HG03095 (cell line): ENCODE measurements around the gene APOD.
"Not testable (repeated sequence)": the region's sequence is repeated elsewhere in the genome, so short reads cannot be mapped to it uniquely, and the experiment has no call there.

Source experiments
- ATAC-seq: cut with Tn5 transposase; IDR thresholded peaks from one replicate; pipeline ENCODE4 v1.9.1; 2021; ENCODE audit warnings: moderate library complexity; ENCODE audit not compliant: unreplicated experiment

Gene APOD

DNA sequence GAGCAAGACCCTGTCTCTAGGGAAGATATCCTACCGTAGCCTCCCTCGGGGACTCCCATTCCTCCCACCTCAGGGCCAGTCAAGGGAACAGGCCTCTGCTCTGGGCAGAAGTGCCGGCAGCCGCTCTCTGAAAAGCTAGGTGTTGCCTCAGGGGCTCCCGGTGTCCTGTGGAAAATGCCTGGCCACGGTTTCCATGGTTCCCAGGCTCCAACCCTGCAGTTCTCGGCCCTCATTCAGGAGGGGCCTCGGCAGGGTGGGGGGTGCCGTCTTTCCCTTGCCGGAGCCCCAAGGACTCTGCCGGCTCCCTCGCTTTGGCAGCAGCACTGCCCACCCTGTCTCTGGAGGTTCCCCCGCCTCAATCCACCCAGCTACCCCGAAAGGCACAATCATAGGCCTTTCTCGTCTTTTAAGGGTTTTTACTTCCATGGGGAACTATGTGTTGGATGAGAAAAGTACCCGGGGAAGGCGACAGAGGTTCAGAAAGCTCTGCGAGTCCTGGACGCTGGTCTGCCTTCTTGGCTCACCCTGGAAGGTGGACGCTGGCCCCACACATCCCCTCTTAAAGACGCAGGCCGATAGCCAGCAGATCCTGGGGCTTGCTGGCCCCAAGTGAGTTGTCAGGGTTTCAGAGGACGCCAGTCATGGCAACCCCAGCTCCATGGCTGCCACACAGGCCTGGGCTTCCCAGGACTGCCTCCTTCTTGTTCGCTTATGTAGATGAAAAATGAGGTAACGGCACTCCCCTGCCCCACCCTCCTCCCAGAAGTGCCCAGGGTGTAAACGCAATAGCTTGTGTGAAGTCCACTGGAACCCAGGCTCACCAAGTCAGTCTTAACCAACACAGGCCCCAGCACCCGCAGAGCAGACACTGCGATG is 34.3 kb upstream of the APOD start:
- not testable (repeated sequence) for ATAC-seq

DNA sequence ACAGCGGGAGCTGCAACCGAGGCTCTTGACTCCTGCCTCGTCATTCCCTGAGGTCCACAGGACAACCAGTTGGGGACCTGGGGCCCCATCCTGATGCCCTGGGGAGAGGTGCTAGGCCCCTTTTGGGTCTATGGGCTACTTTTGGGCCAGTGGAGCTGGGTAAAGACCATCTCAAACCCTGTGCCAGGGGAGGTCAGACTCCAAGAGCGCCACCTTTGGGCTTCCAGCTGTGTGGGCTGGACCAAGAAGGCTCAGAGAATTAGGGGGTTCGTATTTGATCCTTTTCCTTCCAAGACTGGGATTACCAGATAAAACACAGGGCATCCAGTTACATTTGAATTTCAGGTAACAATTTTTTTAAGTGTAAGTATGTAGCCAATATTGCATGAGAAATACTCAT is 33.4 kb upstream of the APOD start:
- not testable (repeated sequence) for ATAC-seq

DNA sequence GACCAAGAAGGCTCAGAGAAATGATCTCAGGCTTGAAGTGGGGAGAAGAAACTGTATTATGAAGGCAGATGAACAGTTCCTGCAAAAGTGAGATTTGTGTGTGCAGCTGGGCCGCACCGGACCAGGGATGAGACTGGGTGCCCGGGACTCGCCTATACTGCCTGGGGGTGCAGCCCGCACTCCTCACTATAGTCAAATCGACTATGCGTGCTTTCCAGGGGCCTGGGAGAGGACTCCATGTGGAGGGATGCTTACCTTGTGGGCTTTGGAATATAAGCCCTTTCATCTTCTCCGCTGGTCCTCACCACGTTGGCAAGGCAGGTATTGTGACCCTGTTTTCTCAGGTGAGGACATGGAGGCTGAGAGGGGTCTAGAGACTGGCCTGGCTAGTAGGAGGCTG is 32.9 kb upstream of the APOD start:
- no peak for ATAC-seq

DNA sequence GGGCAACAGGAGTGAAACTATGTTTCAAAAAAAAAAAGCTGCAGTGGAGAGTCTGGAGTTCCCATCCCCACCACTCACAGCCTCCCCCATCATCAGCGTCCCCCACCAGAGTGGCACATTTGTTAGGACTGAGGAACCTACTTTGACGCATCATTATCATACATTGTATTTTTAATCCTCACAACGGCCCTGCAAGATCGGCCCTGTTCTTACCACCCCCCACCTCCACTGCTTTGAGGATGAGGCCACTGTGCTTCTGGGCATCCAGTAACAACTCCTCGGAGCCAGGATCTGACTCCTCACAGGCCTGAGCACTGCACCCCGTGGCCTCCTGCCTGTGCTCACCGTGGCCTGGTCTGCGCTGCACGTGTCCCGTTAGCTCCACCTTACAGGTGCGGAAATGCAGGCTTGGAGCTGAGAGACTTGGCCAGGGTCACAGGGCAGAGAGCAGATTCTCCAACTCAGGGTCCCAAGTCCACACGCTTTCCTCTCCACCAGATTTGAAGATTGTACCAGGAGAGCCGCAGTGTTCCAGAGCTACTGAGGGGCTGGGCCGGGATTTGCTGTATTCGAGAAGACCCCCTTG is 32.3 kb upstream of the APOD start:
- not testable (repeated sequence) for ATAC-seq

DNA sequence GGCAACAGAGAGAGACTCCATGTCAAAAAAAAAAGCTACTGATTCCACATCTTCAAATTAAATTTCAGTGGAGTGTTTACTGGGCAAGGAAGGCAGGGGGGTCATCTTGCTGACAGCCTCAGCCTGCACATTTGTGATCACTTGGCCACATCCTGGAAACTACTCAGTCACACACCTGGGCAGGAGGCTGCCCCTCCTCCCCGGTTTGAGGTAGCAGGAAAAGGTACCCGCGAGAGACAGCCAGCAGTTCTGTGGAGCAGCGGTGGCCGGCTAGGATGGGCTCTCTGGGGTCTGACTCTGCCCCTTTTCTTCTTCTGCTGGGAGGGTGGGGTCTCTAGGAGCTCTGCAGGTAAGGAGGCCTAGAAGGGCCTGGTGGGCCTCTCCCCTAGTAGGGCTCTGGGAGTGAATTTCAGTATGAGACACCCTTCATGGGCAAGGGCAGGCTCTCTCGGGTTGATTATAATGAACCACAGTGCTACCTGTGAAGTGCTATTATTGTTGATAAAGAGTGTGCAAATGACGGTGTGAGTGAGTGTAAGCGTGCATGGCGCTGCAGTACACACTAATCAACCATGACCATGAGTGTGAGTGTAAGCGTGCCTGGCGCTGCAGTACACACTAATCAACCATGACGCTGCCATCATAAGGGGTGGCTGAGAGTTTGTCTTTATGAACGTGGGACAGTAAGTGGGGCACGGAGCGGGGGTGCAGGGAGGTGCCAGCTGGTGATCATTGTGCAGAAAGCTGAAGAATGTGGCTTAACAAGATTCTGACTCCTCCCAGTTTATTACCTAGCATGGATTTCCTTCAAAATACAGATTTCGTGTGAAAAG is 31.1 kb upstream of the APOD start:
- not testable (repeated sequence) for ATAC-seq

DNA sequence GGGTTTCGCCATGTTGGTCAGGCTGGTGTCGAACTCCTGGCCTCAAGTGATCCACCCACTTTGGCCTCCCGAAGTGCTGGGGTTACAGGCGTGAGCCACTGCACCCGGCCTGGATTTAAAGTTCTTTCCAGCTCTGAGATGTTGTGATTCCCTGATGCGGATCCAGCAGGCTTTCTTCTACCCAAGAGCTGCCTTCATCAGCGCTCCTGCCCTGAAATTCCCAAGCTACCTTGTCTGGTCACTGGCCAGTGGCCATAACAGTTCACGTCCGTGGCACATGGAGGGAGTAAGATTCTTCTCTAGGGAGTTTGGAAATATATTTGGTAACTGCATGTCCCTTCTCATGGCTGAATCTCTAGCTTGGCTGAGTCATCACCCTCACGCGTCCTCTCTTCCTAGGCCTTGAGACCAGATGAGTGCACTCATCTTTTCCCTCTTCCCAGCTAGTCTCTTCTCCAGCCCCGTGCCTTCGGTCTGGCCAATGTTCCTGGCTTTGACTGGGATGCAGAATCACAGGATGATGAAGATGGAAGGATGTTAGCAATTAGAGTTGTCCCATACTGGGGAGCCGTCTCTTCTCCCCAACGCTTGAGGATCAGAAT is 29.8 kb upstream of the APOD start:
- no peak for ATAC-seq

DNA sequence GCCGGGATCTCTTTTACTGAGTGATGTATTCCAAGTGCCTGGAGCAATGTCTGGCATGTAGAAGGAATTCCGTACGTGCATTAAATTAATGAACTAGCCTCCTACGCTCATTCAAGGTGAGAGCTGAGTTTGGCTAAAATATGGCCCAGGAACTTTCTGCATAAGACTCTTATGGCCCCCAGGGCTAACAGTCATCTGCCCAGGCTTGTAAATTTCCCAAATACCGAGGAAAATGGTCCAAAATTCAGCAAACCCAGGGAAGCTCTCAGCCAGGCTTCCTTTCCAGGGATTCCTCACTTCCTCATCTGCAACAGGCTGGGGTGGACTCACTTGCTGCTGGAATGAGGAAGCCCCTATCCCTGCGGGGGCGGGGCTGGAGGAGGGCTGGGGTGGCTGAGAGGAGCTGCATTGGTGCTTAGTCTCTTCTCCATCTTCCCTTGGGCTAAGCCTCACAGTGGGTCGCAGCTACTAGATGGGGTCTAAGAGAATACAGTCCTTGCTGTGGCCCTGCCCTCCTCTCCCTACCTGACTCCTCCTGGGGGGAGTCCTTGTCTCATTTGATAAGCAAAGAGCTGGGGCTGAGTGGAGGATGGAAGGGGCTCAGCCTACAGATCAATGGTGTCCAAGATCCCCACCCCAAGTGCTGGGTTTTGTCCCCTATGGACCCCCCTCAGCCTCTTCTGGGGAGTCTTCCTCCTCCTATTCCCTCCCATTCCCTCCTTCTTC is 28.5 kb upstream of the APOD start:
- no peak for ATAC-seq

DNA sequence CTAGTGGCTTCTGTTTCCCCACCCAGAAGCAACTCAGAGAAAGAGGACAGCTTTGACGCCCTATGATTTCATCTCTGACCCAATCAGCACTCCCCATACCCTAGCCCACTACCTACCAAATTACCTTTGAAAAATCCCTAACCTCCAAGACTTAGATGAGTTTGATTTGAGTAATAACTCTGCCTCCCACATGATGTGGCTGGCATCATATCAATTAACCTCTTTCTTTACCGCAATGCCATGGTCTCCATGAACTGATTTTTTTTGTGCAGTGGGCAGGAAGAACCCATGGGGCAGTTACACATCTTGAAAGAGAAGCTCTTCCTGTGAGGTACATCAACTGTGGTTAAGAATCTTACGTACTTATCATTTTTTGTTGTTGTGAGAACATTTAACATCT is 25.5 kb upstream of the APOD start:
- no peak for ATAC-seq

DNA sequence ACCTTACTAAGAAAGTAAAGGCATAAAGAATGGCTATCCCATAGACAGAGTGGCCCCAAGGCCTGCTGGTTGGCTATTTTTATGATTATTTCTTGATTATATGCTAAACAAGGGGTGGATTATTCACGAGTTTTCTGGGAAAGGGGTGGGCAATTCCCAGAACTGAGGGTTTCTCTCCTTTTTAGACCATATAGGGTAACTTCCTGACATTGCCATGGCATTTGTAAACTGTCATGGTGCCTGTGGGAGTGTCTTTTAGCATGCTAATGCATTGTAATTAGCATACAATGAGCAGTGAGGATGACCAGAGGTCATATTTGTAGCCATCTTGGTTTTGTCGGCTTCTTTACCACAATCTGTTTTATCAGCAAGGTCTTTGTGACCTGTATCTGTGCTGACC is 18.0 kb upstream of the APOD start:
- ATAC-seq = not testable (repeated sequence)

DNA sequence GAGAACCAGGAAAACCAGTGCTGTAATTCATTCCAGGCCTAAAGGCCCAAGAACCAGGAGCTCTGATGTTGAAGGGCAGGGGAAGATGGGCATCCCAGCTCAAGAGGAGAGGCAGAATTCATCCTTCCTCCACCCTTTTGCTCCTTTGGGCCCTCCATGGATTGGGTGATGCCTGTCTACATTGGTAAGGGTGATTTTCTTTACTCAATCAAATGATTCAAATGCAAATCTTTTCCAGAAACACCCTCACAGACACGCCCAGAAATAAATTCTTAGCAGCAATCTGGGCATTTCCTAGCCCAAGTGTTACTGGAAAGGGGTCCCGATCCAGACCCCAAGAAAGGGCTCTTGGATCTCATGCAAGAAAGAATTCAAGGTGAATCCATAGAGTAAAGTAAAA is 17.6 kb upstream of the APOD start:
- ATAC-seq = no peak

DNA sequence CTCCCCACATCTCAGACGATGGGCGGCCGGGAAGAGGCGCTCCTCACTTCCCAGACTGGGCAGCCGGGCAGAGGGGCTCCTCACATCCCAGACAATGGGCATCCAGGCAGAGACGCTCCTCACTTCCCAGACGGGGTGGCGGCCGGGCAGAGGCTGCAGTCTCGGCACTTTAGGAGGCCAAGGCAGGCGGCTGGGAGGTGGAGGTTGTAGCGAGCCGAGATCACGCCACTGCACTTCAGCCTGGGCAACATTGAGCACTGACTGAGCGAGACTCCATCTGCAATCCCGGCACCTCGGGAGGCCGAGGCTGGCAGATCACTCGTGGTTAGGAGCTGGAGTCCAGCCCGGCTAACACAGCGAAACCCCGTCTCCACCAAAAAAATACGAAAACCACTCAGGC is 16.2 kb upstream of the APOD start:
- not testable (repeated sequence) for ATAC-seq

DNA sequence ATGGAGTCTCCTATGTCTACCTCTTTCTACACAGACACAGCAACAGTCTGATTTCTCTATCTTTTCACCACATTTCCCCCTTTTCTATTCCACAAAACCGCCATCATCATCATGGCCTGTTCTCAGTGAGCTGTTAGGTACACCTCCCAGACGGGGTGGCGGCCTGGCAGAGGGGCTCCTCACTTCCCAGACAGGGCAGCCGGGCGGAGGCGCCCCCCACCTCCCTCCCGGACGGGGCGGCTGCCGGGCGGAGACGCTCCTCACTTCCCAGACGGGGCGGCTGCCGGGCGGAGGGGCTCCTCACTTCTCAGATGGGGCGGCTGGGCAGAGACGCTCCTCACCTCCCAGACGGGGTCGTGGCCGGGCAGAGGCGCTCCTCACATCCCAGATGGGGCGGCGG is 15.8 kb upstream of the APOD start:
- ATAC-seq = not testable (repeated sequence)

DNA sequence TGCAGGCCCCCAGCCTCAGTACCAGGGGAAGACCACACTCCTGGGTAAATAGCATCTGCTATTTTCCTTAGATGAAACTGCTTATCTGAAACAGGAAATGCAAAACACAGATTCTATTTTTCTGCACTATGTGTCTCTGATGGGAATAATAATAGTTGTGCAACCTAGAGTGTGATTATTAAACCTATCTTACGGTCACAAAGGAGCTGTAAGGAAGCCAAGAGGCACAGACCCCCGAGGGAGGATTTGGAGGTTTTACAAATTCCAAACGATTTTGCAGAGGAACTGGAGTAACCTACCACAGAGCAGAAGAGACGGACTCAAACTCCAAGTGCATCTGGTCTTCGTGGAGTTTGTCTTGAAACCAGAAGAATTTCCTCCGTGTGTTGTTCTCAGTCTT is 14.1 kb upstream of the APOD start:
- ATAC-seq = no peak

DNA sequence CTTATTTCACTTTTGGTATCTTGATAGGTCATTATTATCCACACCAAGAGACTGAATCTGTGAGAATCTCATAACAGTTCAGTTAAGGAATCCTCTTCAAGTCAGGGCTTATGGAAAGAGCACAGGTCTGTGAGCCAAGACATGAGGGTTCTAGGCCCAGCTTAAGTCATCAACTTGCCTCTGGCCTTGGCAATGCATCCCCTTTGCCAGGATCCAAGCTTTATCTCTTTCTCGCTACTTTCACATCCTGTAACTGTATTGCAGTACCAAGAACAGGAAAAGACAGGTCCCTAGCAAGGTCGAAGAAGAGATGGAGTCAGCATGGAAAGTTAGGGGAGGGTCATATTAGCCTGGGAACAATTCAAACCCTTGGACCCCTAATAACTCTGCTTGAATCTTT is 13.5 kb upstream of the APOD start:
- ATAC-seq = no peak

DNA sequence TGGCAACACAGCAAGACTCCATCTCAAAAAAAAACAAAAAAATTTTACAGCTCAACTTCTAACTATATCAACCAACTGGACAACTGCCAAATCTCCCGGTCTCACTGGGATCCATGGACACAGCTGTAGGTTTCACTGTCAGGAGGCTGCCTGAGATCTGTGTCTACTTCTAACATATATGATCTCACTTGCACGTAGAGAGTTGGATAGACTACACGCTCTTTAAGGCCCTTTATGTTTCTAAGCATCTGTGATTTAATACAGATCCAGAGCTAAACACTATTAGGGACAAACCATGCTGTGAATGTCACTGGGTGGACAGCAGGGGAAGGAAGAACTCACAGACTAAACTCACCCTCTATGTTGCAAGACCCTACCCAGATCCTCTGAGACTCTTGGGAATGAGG is 13.0 kb upstream of the APOD start:
- ATAC-seq = no peak

DNA sequence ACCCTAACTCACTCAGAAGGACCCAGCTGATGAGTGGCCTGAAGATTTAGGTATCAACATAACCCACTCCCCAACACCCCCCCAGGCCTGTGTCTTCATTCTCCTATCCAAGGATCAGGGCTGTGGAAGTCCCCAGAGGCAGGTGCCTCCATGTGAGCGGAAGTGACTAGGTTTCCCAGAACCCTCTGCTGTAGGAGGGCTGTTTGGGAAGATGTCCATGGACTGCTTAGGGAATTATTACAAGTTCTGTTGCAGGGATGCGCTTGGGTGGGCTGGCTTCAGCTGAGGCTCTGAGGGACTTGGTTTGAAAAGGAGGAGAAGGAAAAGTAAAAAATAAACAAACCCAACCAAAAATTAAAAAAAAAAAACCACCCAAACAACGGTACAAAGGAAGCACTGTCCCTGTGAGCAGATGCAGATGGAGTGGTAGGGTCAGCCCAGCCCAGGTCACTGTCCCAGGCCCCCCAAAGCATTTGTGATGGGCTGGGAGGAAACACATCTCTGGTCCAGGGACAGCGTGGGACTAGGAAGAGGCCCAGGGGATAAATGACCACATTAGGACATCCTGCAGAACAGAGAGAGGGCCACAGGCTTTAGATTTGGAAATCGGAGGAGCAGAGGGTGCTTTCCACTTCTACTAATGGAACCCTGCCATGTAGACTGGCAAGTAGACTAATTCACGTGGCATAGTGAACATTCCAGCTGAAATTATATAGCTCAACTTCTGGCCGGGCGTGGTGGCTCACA is 12.2 kb upstream of the APOD start:
- ATAC-seq = no peak

DNA sequence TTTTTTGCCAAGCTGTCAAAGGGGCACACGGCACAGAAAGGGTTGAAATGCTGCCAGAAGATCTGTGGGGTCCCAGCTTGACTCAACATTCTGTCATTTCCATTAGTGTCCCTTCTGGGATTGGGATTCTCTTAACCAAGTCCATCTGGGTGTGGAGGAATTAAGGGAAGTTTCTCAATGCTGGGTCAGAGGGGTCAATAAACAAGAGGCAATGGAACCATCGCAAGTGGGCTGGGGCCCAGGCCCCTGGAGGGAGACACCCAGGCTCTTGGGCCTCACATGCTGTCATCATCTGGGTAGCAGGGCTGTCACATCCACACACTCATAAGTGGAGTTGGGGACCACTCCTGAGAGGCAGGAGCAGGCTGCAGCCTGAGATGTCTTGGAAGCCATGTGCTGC is 8.1 kb upstream of the APOD start:
- no peak for ATAC-seq

DNA sequence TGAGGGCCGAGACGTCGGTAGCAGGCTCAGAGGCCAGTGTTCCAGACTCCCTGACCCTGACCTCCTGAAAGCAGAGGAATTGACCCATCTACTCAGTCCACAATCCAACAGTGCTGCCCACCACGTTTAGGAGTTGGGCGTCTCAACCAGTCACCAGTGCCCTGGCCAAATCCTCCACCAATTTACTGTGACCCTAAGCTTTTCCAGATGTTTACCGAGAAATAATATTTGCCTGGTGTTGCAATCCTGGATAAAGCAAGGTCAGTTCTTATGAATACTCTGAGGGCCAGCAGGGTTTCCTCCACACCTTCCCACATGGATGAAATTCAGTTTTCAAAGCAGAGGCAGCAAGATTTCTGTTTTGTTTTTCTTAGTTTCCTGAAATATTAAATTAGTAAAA is 7.5 kb upstream of the APOD start:
- no peak for ATAC-seq

DNA sequence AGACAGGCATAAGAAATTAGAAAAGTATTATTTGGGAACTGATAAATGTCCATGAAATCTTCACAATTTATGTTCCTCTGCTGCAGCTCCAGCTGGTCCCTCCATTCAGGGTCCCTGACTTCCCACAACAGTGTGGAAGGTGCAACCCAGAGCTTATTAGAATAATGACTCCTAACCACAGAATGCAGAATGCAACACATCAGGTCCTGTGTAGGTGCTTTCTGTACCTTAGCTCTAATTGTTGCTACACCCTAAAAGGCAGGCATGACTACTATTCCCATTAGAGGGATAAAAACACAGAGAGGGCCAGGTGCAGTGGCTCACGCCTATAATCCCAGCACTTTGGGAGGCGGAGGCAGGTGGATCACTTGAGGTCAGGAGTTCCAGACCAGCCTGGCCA is 6.6 kb upstream of the APOD start:
- ATAC-seq = not testable (repeated sequence)

DNA sequence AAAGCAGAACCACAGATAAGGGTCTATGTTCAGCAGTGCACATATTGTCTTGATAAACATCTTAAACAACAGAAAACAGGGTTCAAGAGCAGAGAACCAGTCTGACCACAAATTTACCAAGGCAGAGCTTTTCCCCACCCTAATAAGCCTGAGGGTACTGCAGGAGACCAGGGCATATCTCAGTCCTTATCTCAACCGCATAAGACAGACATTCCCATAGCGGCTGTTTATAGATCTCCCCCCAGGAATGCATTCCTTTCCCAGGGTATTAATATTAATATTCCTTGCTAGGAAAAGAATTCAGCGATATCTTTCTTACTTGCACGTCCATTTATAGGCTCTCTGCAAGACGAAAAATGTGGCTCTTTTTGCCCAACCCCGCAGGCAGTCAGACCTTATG is 6.1 kb upstream of the APOD start:
- not testable (repeated sequence) for ATAC-seq
